ENCODE results near the gene CREG2.

- no peak for TF ChIP-seq CTCF (IDR thresholded peaks at IDR 0.05)
- TF ChIP-seq EP300 (IDR thresholded peaks at IDR 0.05): no peak
- no peak for TF ChIP-seq POLR2A (IDR thresholded peaks at IDR 0.05)
These were observed 45.3 kb upstream of the CREG2 start for GRCh38 chr2:101432411-101433181.
